ENCODE results near the gene BEAN1. TPM values are rescaled to one million over a fixed set of nuclear protein-coding genes. Genes with fewer than 3 reads are reported as not detected.

The BEAN1 gene
- total RNA-seq, 1 donor from 2014 or later: not detected

DNA sequence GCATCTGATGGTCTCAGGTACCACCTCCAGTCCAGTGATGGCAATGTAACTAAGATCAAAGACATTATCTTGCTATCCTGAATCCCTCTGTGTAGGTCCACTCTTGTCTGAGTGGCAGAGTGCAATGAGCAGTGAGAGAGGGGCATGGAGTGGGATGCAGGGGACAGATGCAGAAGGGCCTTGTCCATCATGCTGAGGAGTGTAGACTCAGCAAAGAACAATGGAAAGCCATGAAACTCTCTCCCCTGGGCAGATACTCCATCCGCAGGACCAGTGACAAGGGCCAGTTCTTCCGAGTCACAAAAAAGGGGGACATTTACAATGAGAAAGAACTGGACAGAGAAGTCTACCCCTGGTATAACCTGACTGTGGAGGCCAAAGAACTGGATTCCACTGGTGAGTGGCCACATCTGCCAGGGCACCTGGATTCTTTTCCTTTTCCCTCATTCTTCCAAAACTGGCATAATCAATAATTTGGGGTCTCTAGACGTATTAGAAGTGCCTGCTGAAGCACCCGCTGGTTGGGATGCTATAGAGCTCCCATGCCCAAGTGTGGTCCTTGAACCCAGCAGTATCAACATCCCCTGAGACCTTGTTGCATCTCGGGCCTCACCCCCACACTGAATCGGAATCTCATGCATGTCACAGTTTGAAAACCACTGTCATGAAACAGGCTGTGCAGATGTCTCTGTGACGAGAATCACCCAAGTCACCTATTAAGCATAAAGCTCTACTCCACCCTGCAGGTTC is 31.1 kb upstream of the BEAN1 start:
- no peak overlapping the region for H3K27ac ChIP-seq (ENCODE audit: low read depth, low read length)

DNA sequence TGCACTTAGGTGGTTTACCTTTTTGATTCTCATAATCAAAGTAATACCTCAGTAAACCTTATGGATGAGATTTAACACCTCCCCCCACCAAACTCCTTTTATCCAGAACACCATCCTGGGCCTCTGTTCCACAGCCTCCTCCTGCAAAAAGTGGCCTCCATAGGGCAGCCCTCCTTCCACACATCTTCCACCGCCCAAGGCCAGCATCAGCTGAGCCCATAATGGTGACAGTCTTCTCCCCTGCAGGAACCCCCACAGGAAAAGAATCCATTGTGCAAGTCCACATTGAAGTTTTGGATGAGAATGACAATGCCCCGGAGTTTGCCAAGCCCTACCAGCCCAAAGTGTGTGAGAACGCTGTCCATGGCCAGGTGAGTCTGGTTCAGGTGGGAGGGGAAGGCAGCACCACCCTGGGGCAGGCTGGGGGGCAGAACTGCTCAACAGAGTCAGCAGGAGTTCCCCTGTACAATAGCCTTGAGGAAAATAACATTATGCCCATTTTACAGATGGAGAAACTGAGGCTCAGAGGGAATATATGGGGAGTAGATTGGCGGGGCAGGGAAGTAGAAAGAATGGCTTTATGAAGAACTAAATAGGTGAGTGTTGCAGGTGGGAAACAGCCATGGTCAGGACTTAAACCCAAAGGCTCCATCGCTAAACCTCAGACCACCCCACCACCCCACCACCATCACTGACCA is 29.2 kb upstream of the BEAN1 start:
- Histone ChIP-seq H3K27ac (ENCODE audit: low read depth, low read length) (no peak overlapping the region), H3K9ac (ENCODE audit: low read depth in 1 of 3, low read length in 3 of 3) (no peak overlapping the region), H3K4me1 (ENCODE audit: control insufficient read depth in 3 of 3, insufficient read depth in 3 of 3, low read length in 3 of 3) (peaks cover 6 to 11% (median 10%) of the 10 kb centered on the region in 3 donors), H3K36me3 (ENCODE audit: control insufficient read depth in 3 of 3, insufficient read depth in 3 of 3, low read length in 3 of 3) (peaks cover 0 to 4% (median 3%) of the 10 kb centered on the region in 3 donors), H3K9me3 (ENCODE audit: control insufficient read depth in 3 of 3, low read length in 3 of 3) (no peaks in the 10 kb centered on the region), H3K4me3 (ENCODE audit: low read length in 3 of 3) (no peak overlapping the region), H3K27me3 (ENCODE audit: control insufficient read depth in 3 of 3, insufficient read depth in 3 of 3, low read length in 3 of 3) (peaks cover 0 to 16% (median 5%) of the 10 kb centered on the region in 3 donors)

More for the DNA sequence above, 31.1 kb upstream of the BEAN1 start:
- H3K9me3 ChIP-seq (ENCODE audit: control insufficient read depth in 3 of 3, low read length in 3 of 3): no peaks in the 10 kb centered on the region
- peaks cover 6 to 10% (median 10%) of the 10 kb centered on the region in 3 donors for H3K4me1 ChIP-seq (ENCODE audit: control insufficient read depth in 3 of 3, insufficient read depth in 3 of 3, low read length in 3 of 3)
- peaks cover 0 to 4% (median 3%) of the 10 kb centered on the region in 3 donors for H3K36me3 ChIP-seq (ENCODE audit: control insufficient read depth in 3 of 3, insufficient read depth in 3 of 3, low read length in 3 of 3)
- H3K9ac ChIP-seq (ENCODE audit: low read depth in 1 of 3, low read length in 3 of 3): no peak overlapping the region
- peaks cover 0 to 11% (median 3%) of the 10 kb centered on the region in 3 donors for H3K27me3 ChIP-seq (ENCODE audit: control insufficient read depth in 3 of 3, insufficient read depth in 3 of 3, low read length in 3 of 3)
- no peak overlapping the region for H3K4me3 ChIP-seq (ENCODE audit: low read length in 3 of 3)

DNA sequence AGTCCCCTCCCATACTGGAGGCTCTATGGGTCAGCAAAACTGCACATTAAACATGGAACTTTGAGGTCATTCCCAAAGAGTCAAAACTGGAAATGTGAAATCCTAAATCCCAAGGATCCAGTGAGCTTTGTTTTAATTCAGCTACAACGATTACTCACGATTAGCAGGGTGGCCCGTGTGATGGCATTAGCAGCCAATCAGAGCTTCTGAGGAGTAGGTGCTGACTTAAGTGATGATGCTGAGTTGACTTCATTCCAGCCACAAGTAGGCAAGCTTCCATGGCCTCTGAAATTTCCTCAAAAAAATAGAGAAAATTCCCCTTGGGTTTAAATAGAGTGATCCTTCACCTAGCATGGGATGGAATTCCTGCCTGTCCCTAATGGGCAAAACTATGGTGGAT is 28.1 kb upstream of the BEAN1 start:
- H3K36me3 ChIP-seq (ENCODE audit: control insufficient read depth in 3 of 3, insufficient read depth in 3 of 3, low read length in 3 of 3): peaks cover 0 to 7% (median 6%) of the 10 kb centered on the region in 3 donors
- no peak overlapping the region for H3K4me3 ChIP-seq (ENCODE audit: low read length in 3 of 3)
- H3K27ac ChIP-seq (ENCODE audit: low read depth, low read length): peak overlapping the region; percentile 41
- peaks cover 0 to 20% (median 8%) of the 10 kb centered on the region in 3 donors for H3K27me3 ChIP-seq (ENCODE audit: control insufficient read depth in 3 of 3, insufficient read depth in 3 of 3, low read length in 3 of 3)
- H3K4me1 ChIP-seq (ENCODE audit: control insufficient read depth in 3 of 3, insufficient read depth in 3 of 3, low read length in 3 of 3): peaks cover 6 to 11% (median 10%) of the 10 kb centered on the region in 3 donors
- no peaks in the 10 kb centered on the region for H3K9me3 ChIP-seq (ENCODE audit: control insufficient read depth in 3 of 3, low read length in 3 of 3)
- no peak overlapping the region for H3K9ac ChIP-seq (ENCODE audit: low read depth in 1 of 3, low read length in 3 of 3)

DNA sequence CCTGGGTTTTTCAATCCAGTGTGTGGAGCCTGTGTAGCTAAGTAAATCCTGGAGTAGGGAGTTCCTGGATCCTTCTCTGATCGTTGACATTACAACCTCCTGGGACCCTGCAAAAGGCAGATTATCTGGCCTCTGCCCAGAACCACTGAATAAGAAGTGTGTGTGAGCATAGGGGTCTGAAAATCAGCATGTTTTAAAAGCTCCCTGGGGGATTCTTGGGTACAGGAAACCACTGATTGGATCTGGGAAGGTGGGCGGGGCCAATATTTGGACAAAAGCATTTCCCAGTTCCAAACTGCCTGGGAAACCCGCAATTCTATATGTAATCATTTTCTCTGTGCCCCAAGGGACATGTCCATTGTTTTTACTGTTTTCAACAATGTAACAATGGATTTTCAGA is 27.2 kb upstream of the BEAN1 start:
- Histone ChIP-seq H3K9me3 (ENCODE audit: control insufficient read depth in 3 of 3, low read length in 3 of 3) (no peaks in the 10 kb centered on the region), H3K27ac (ENCODE audit: low read depth, low read length) (peak overlapping the region; percentile 62), H3K36me3 (ENCODE audit: control insufficient read depth in 3 of 3, insufficient read depth in 3 of 3, low read length in 3 of 3) (peaks cover 0 to 7% (median 7%) of the 10 kb centered on the region in 3 donors), H3K9ac (ENCODE audit: low read depth in 1 of 3, low read length in 3 of 3) (no peak overlapping the region), H3K27me3 (ENCODE audit: control insufficient read depth in 3 of 3, insufficient read depth in 3 of 3, low read length in 3 of 3) (peaks cover 0 to 24% (median 10%) of the 10 kb centered on the region in 3 donors), H3K4me1 (ENCODE audit: control insufficient read depth in 3 of 3, insufficient read depth in 3 of 3, low read length in 3 of 3) (peaks cover 6 to 11% (median 10%) of the 10 kb centered on the region in 3 donors), H3K4me3 (ENCODE audit: low read length in 3 of 3) (no peak overlapping the region)

DNA sequence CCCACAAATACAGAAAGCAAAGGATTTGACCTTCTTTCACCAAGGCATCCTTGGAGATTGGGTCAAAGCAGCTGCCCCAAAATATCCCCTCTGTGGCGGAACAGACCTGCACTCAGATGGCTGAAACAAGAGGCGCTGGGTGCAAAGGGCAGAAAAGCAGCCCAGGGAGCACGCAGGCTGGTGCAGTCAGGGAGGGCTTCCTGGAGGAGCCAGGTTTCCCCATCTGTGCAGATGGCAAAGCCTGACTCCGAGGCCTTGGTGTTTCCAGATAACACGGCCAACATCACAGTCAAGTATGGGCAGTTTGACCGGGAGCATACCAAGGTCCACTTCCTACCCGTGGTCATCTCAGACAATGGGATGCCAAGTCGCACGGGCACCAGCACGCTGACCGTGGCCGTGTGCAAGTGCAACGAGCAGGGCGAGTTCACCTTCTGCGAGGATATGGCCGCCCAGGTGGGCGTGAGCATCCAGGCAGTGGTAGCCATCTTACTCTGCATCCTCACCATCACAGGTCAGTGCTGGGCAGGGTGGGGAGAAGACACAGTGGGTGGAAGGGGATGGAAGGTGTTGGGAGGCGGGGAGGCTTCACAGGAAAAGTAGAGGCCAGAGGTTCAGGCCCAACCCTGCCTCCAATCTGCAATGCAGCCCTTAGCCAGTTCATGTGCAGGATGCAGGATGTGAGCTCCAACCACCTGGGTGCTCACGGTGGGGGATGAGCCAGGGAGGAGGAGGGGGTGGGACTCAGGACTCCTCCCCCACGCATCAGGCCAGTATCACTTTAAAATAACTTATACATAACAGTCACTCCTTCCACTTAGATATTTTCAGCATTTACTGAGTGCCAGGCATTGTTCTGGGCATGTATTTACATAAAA is 26.4 kb upstream of the BEAN1 start:
- Histone ChIP-seq H3K4me3 (ENCODE audit: low read length in 3 of 3) (no peak overlapping the region), H3K9ac (ENCODE audit: low read depth in 1 of 3, low read length in 3 of 3) (no peak overlapping the region), H3K9me3 (ENCODE audit: control insufficient read depth in 3 of 3, low read length in 3 of 3) (peaks cover 0 to 6% (median 2%) of the 10 kb centered on the region in 3 donors), H3K4me1 (ENCODE audit: control insufficient read depth in 3 of 3, insufficient read depth in 3 of 3, low read length in 3 of 3) (peaks cover 6 to 11% (median 10%) of the 10 kb centered on the region in 3 donors), H3K27me3 (ENCODE audit: control insufficient read depth in 3 of 3, insufficient read depth in 3 of 3, low read length in 3 of 3) (peaks cover 0 to 28% (median 10%) of the 10 kb centered on the region in 3 donors), H3K27ac (ENCODE audit: low read depth, low read length) (peak overlapping the region; percentile 62), H3K36me3 (ENCODE audit: control insufficient read depth in 3 of 3, insufficient read depth in 3 of 3, low read length in 3 of 3) (peaks cover 0 to 7% (median 6%) of the 10 kb centered on the region in 3 donors)

DNA sequence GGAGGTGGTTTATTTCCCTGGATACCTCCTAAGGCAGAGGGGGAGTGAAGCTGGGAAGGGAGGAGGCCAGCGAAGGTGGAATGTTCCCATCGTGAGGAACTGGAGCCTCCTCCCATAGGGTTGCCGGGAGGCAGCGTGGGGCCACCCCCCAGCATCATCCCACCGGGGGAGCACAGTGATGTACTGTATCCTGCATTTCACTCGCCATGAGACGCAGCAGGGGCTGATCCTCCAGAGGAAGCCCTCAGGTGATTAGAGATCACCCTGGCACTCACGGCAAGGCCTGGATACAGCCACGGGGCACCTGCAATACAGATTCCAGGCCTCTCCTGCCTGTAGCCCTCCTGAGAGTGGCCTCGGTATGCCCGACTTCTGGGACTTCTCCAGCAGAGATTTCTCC is 25.5 kb upstream of the BEAN1 start:
- peaks cover 0 to 7% (median 4%) of the 10 kb centered on the region in 3 donors for H3K36me3 ChIP-seq (ENCODE audit: control insufficient read depth in 3 of 3, insufficient read depth in 3 of 3, low read length in 3 of 3)
- peaks cover 0 to 6% (median 2%) of the 10 kb centered on the region in 3 donors for H3K9me3 ChIP-seq (ENCODE audit: control insufficient read depth in 3 of 3, low read length in 3 of 3)
- H3K9ac ChIP-seq (ENCODE audit: low read depth in 1 of 3, low read length in 3 of 3): no peak overlapping the region
- no peak overlapping the region for H3K4me3 ChIP-seq (ENCODE audit: low read length in 3 of 3)
- peaks cover 7 to 34% (median 16%) of the 10 kb centered on the region in 3 donors for H3K27me3 ChIP-seq (ENCODE audit: control insufficient read depth in 3 of 3, insufficient read depth in 3 of 3, low read length in 3 of 3)
- no peak overlapping the region for H3K27ac ChIP-seq (ENCODE audit: low read depth, low read length)
- peaks cover 8 to 12% (median 12%) of the 10 kb centered on the region in 3 donors for H3K4me1 ChIP-seq (ENCODE audit: control insufficient read depth in 3 of 3, insufficient read depth in 3 of 3, low read length in 3 of 3)

DNA sequence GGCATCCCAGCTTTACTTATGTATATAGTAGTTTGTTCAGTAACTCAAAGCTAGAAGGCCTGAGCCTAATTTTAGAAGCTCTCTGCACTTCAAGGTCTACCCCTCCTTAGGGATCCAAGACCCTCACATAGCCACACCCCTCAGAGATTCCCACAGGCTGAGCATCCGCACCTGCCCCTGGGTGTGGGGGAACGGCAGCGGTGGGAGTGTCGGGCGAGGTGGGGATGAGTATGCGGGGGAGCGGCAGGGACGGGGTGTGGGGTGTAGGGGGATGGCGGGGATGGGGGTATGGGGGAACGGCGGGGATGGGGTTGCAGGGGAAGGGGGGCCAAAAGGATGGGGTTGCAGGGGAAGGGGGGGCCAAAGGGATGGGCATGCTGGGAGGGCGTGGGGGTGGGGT is 24.9 kb upstream of the BEAN1 start:
- Histone ChIP-seq H3K4me3 (ENCODE audit: low read length in 3 of 3) (no peak overlapping the region), H3K27me3 (ENCODE audit: control insufficient read depth in 3 of 3, insufficient read depth in 3 of 3, low read length in 3 of 3) (peaks cover 13 to 34% (median 21%) of the 10 kb centered on the region in 3 donors), H3K4me1 (ENCODE audit: control insufficient read depth in 3 of 3, insufficient read depth in 3 of 3, low read length in 3 of 3) (peaks cover 14 to 18% (median 17%) of the 10 kb centered on the region in 3 donors), H3K27ac (ENCODE audit: low read depth, low read length) (no peak overlapping the region), H3K36me3 (ENCODE audit: control insufficient read depth in 3 of 3, insufficient read depth in 3 of 3, low read length in 3 of 3) (peaks cover 0 to 7% (median 4%) of the 10 kb centered on the region in 3 donors), H3K9ac (ENCODE audit: low read depth in 1 of 3, low read length in 3 of 3) (no peak overlapping the region), H3K9me3 (ENCODE audit: control insufficient read depth in 3 of 3, low read length in 3 of 3) (peaks cover 0 to 6% (median 2%) of the 10 kb centered on the region in 3 donors)

DNA sequence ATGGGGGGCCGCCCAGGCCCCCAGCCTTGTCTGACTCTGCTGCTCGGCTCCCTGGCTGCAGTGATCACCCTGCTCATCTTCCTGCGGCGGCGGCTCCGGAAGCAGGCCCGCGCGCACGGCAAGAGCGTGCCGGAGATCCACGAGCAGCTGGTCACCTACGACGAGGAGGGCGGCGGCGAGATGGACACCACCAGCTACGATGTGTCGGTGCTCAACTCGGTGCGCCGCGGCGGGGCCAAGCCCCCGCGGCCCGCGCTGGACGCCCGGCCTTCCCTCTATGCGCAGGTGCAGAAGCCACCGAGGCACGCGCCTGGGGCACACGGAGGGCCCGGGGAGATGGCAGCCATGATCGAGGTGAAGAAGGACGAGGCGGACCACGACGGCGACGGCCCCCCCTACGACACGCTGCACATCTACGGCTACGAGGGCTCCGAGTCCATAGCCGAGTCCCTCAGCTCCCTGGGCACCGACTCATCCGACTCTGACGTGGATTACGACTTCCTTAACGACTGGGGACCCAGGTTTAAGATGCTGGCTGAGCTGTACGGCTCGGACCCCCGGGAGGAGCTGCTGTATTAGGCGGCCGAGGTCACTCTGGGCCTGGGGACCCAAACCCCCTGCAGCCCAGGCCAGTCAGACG is 24.4 kb upstream of the BEAN1 start:
- Histone ChIP-seq H3K9me3 (ENCODE audit: control insufficient read depth in 3 of 3, low read length in 3 of 3) (peaks cover 0 to 6% (median 2%) of the 10 kb centered on the region in 3 donors), H3K4me1 (ENCODE audit: control insufficient read depth in 3 of 3, insufficient read depth in 3 of 3, low read length in 3 of 3) (peaks cover 14 to 18% (median 17%) of the 10 kb centered on the region in 3 donors), H3K27me3 (ENCODE audit: control insufficient read depth in 3 of 3, insufficient read depth in 3 of 3, low read length in 3 of 3) (peaks cover 14 to 34% (median 21%) of the 10 kb centered on the region in 3 donors), H3K9ac (ENCODE audit: low read depth in 1 of 3, low read length in 3 of 3) (no peak overlapping the region), H3K27ac (ENCODE audit: low read depth, low read length) (no peak overlapping the region), H3K4me3 (ENCODE audit: low read length in 3 of 3) (no peak overlapping the region), H3K36me3 (ENCODE audit: control insufficient read depth in 3 of 3, insufficient read depth in 3 of 3, low read length in 3 of 3) (peaks cover 0 to 7% (median 4%) of the 10 kb centered on the region in 3 donors)
